ENCODE data around the gene SMARCA1. TPM values are rescaled to one million over a fixed set of nuclear protein-coding genes. Genes with fewer than 3 reads are reported as not detected.

SMARCA1 gene
- total RNA-seq, 1 experiment from 2014 or later: 34.5 TPM

DNA sequence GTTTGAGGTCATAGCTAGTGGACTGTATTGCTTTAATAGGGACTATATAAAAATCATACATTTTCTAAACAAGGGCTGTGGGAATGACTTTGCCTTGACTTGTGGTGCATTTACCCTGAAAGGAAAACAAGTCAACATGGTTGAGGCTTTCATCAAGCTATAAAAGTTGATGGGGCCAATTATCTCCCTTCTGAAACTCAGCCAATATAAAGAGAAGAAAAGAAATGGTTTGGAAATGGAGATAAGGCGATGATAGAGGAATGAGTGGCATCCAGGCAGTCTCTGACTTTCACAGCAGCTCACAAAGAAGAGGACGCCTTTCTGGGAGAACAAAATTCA lies 118.7 kb downstream of the SMARCA1 start:
- Mint-ChIP-seq H3K36me3 (ENCODE audit: insufficient read depth, unreplicated experiment) (no peaks in the 10 kb centered on the region), H3K4me3 (ENCODE audit: unreplicated experiment) (peak overlapping the region; percentile 38), H3K4me1 (ENCODE audit: low read depth, unreplicated experiment) (peaks cover 14% of the 10 kb centered on the region), H3K27me3 (ENCODE audit: insufficient read depth, unreplicated experiment) (no peaks in the 10 kb centered on the region), H3K27ac (ENCODE audit: unreplicated experiment) (peak overlapping the region; percentile 53), H3K9me3 (ENCODE audit: unreplicated experiment) (peaks cover 10% of the 10 kb centered on the region)
- H3K27me3 ChIP-seq (replicated peaks; ENCODE audit: control insufficient read depth, insufficient read depth, low read length): no peaks in the 10 kb centered on the region
- POLR2A ChIA-PET: no interaction called here
- H3K36me3 ChIP-seq (ENCODE audit: control insufficient read depth, insufficient read depth, low read length): no peaks in the 10 kb centered on the region
- intact Hi-C loops (cut with micrococcal nuclease; ENCODE audit: unreplicated experiment): loop anchor here (1.0 to 5.0 kb wide), 4 partner anchors 39 to 260 kb away; no protein-coding TSS in a partner anchor
- H3K9me3 ChIP-seq: no peaks in the 10 kb centered on the region
- BruUV-seq (replicated peaks): no TSS peak
- H3K4me3 ChIP-seq (ENCODE audit: low read depth, low read length): no peak overlapping the region
- DNase-seq: peak in 1 of 2 experiments; percentile 12
- CTCF ChIA-PET: interaction anchor here (1.4 kb wide), 1 partner anchor 57 kb away, joined by 4 read pairs; no protein-coding TSS in a partner anchor
- peaks cover 11% of the 10 kb centered on the region for H3K4me1 ChIP-seq
- TF ChIP-seq, protein P1, sequence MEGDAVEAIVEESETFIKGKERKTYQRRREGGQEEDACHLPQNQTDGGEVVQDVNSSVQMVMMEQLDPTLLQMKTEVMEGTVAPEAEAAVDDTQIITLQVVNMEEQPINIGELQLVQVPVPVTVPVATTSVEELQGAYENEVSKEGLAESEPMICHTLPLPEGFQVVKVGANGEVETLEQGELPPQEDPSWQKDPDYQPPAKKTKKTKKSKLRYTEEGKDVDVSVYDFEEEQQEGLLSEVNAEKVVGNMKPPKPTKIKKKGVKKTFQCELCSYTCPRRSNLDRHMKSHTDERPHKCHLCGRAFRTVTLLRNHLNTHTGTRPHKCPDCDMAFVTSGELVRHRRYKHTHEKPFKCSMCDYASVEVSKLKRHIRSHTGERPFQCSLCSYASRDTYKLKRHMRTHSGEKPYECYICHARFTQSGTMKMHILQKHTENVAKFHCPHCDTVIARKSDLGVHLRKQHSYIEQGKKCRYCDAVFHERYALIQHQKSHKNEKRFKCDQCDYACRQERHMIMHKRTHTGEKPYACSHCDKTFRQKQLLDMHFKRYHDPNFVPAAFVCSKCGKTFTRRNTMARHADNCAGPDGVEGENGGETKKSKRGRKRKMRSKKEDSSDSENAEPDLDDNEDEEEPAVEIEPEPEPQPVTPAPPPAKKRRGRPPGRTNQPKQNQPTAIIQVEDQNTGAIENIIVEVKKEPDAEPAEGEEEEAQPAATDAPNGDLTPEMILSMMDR (IDR thresholded peaks at IDR 0.05; ENCODE audit: insufficient read depth in 1 of 2, low read depth in 1 of 2, low read length in 1 of 2, severe bottlenecking in 1 of 2, unreplicated experiment in 1 of 2): no peak

DNA sequence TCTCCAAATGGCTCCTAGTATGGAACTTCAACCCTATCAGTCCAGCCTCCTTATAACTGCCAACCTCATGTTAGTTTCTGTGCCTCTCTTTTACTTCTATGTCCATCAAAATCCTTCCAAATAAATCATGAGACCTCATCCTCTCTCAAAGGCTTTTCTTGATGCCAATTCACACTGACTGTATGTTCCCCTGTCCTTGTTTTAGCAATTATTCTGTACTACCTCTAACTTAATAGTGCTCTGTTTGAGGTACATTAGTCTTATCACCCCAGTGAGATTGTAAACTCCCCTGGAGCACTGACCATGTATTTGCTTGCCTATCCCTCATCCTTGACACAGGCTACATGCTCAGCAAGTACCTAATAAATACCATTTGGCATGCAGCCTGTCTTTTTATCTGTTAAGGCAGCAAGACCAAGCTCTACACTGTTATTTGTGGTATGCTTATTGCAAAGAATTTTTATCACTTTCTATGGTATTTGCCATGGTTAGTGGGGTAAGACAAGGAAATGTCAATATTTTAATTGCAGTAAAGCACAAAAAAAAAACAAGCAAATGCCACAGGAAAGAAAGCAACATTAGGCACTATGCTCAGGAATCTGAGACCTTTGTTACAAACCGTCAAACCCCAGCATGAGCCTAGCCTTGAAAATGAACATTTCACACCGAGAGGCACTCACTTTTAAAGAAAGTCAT lies 119.2 kb downstream of the SMARCA1 start:
- intact Hi-C loops (cut with micrococcal nuclease; ENCODE audit: unreplicated experiment): loop anchor here (1.0 to 5.0 kb wide), 4 partner anchors 39 to 260 kb away; no protein-coding TSS in a partner anchor
- BruUV-seq (replicated peaks): no TSS peak

More for the DNA sequence above, 119.2 kb downstream of the SMARCA1 start:
- peak; percentile 51 to 53 for DNase-seq
- POLR2A ChIA-PET: no interaction called here
- no peak overlapping the region for H3K4me3 ChIP-seq (ENCODE audit: low read depth, low read length)
- H3K27me3 ChIP-seq (replicated peaks; ENCODE audit: control insufficient read depth, insufficient read depth, low read length): no peaks in the 10 kb centered on the region
- Mint-ChIP-seq H3K4me3 (ENCODE audit: unreplicated experiment) (peak overlapping the region; percentile 38), H3K36me3 (ENCODE audit: insufficient read depth, unreplicated experiment) (no peaks in the 10 kb centered on the region), H3K9me3 (ENCODE audit: unreplicated experiment) (peaks cover 10% of the 10 kb centered on the region), H3K27me3 (ENCODE audit: insufficient read depth, unreplicated experiment) (no peaks in the 10 kb centered on the region), H3K4me1 (ENCODE audit: low read depth, unreplicated experiment) (peaks cover 14% of the 10 kb centered on the region), H3K27ac (ENCODE audit: unreplicated experiment) (peak overlapping the region; percentile 6)
- H3K9me3 ChIP-seq: no peaks in the 10 kb centered on the region
- TF ChIP-seq, protein P1 (IDR thresholded peaks at IDR 0.05; ENCODE audit: insufficient read depth in 1 of 2, low read depth in 1 of 2, low read length in 1 of 2, severe bottlenecking in 1 of 2, unreplicated experiment in 1 of 2): no peak
- CTCF ChIA-PET: interaction anchor here (1.4 kb wide), 1 partner anchor 58 kb away, joined by 4 read pairs; no protein-coding TSS in a partner anchor
- H3K36me3 ChIP-seq (ENCODE audit: control insufficient read depth, insufficient read depth, low read length): no peaks in the 10 kb centered on the region
- H3K4me1 ChIP-seq: peaks cover 11% of the 10 kb centered on the region

Other genes with a start within 250 kb of the SMARCA1 start
- 22.3 and 24.2 TPM in 2 replicates for gene OCRL, start 16.8 kb upstream of the SMARCA1 start, total RNA-seq (2022)
- 0.09 and 0.20 TPM in 2 replicates for gene APLN, start 131.5 kb upstream of the SMARCA1 start, total RNA-seq (2022)
- gene XPNPEP2, start 215.5 kb upstream of the SMARCA1 start, total RNA-seq (2022): 0.32 TPM in 2 replicates